ENCODE data around the gene ITPRIP.

- TF ChIP-seq POLR2AphosphoS5 (IDR thresholded peaks at IDR 0.05; ENCODE audit: low read depth, low read length) (no peak), TAF1 (IDR thresholded peaks at IDR 0.05; ENCODE audit: borderline replicate concordance, low read depth, low read length) (no peak)
Measured at GRCh38 chr10:104301907-104302690, 36.2 kb downstream of the ITPRIP start.
